A673 (cell line): ENCODE data around the gene KLC4. TPM values are rescaled to one million over a fixed set of nuclear protein-coding genes. Genes with fewer than 3 reads are reported as not detected.

Experiments
- BruUV-seq: library from RNA; stranded (reverse); fragments of 400-500 nt; replicated peaks from 2 replicates; lab custom pipeline; 2021; lab: Mats Ljungman, UMichigan
- CTCF ChIA-PET: fragments of 300-600 bp; sonication (Branson Sonifier 250); formaldehyde crosslinking; loops from one replicate; lab custom pipeline; 2022; ENCODE audit warnings: antibody characterized with exemption; lab: Charles Lee
- POLR2A ChIA-PET: fragments of 300-600 bp; sonication (Branson Sonifier 250); formaldehyde crosslinking; loops from one replicate; lab custom pipeline; 2022; ENCODE audit warnings: antibody characterized with exemption; ENCODE audit not compliant: low non-redundant PET; lab: Charles Lee
- DNase-seq: peaks from one replicate; pipeline ENCODE4 v3.0.0-alpha.2; 2015; ENCODE audit warnings: low spot score
- H3K27ac ChIP-seq: fragments of 200-600 bp; sonication (generic); 2 replicates; pipeline ENCODE4 v1.5.1; 2016; ENCODE audit warnings: mixed run types, low read depth, mild to moderate bottlenecking, mixed read lengths, antibody characterized with exemption, low read length; ENCODE audit not compliant: poor library complexity, severe bottlenecking
- H3K27me3 ChIP-seq: fragments of 200-600 bp; sonication (generic); replicated peaks from 2 replicates; pipeline ENCODE4 v1.6.1; 2017; ENCODE audit warnings: mixed run types, low read depth, mild to moderate bottlenecking, mixed read lengths, antibody characterized with exemption, low read length; ENCODE audit not compliant: insufficient read depth, poor library complexity
- H3K36me3 ChIP-seq: fragments of 200-600 bp; sonication (generic); 2 replicates; pipeline ENCODE4 v1.6.1; 2016; ENCODE audit warnings: mixed run types, mild to moderate bottlenecking, mixed read lengths, antibody characterized with exemption, low read length; ENCODE audit not compliant: insufficient read depth, poor library complexity, severe bottlenecking
- H3K4me1 ChIP-seq: fragments of 200-600 bp; sonication (generic); 2 replicates; pipeline ENCODE4 v1.6.1; 2017; ENCODE audit warnings: mixed run types, mild to moderate bottlenecking, mixed read lengths, antibody characterized with exemption, low read length; ENCODE audit not compliant: insufficient read depth, poor library complexity, severe bottlenecking
- H3K4me3 ChIP-seq: fragments of 200-600 bp; sonication (generic); 2 replicates; pipeline ENCODE4 v1.5.1; 2016; ENCODE audit warnings: low read depth, mixed run types, mild to moderate bottlenecking, mixed read lengths, low read length; ENCODE audit not compliant: poor library complexity, severe bottlenecking
- H3K9me3 ChIP-seq: fragments of 200-600 bp; sonication (generic); 2 replicates; pipeline ENCODE4 v1.6.1; 2016; ENCODE audit warnings: mixed run types, low read depth, mild to moderate bottlenecking, mixed read lengths, antibody characterized with exemption, low read length; ENCODE audit not compliant: poor library complexity, severe bottlenecking
- EZH2 ChIP-seq: fragments of 200-600 bp; sonication (generic); IDR thresholded peaks from 2 replicates; pipeline ENCODE4 v1.6.1; 2017; ENCODE audit warnings: borderline replicate concordance, low read depth, mild to moderate bottlenecking, mixed read lengths, antibody characterized with exemption, low read length; ENCODE audit not compliant: poor library complexity, severe bottlenecking
- intact Hi-C: fragments of 100-400 bp; cut with micrococcal nuclease; formaldehyde crosslinking; loops from one replicate; pipeline ENCODE4 v1.10.0; 2022; ENCODE audit not compliant: unreplicated experiment
- total RNA-seq: library from RNA; stranded (reverse); gene quantifications from 2 replicates; pipeline ENCODE4 v1.2.3, GENCODE V29; 2021
- TF ChIP-seq, protein P1 (sequence below): fragments of 300-800, 200-600 bp; sonication (generic); conservative IDR thresholded peaks from 2 replicates; pipeline ENCODE4 v1.5.1; 2017; ENCODE audit warnings: low read depth, mild to moderate bottlenecking, antibody characterized with exemption, low read length, moderate library complexity, mixed read lengths

KLC4 gene
- total RNA-seq, 1 experiment from 2014 or later = 21.3 TPM

GRCh38 chr6:43105538-43106222 is 46.2 kb downstream of the KLC4 start:
- Histone ChIP-seq H3K27ac (no peak overlapping the region), H3K4me1 (no peaks in the 10 kb centered on the region), H3K36me3 (no peaks in the 10 kb centered on the region), H3K9me3 (no peaks in the 10 kb centered on the region), H3K27me3 (no peaks in the 10 kb centered on the region), H3K4me3 (no peak overlapping the region)
- no peak for TF ChIP-seq EZH2
- TF ChIP-seq, protein P1, sequence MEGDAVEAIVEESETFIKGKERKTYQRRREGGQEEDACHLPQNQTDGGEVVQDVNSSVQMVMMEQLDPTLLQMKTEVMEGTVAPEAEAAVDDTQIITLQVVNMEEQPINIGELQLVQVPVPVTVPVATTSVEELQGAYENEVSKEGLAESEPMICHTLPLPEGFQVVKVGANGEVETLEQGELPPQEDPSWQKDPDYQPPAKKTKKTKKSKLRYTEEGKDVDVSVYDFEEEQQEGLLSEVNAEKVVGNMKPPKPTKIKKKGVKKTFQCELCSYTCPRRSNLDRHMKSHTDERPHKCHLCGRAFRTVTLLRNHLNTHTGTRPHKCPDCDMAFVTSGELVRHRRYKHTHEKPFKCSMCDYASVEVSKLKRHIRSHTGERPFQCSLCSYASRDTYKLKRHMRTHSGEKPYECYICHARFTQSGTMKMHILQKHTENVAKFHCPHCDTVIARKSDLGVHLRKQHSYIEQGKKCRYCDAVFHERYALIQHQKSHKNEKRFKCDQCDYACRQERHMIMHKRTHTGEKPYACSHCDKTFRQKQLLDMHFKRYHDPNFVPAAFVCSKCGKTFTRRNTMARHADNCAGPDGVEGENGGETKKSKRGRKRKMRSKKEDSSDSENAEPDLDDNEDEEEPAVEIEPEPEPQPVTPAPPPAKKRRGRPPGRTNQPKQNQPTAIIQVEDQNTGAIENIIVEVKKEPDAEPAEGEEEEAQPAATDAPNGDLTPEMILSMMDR = no peak
- ChIA-PET CTCF (no interaction called here), POLR2A (interaction anchor here (0.6 kb wide), 1 partner anchor 9 kb away, joined by 3 read pairs; no protein-coding TSS in a partner anchor)
- no TSS peak for BruUV-seq
- intact Hi-C loops = no loop called here
- DNase-seq = no peak

GRCh38 chr6:43107344-43108062 is 48.1 kb downstream of the KLC4 start:
- intact Hi-C loops = no loop called here
- H3K27ac ChIP-seq = no peak overlapping the region
- no peak for DNase-seq
- H3K36me3 ChIP-seq = no peaks in the 10 kb centered on the region
- no peaks in the 10 kb centered on the region for H3K9me3 ChIP-seq
- CTCF ChIA-PET = interaction anchor here (0.7 kb wide), 1 partner anchor 602 kb away, joined by 3 read pairs; no protein-coding TSS in a partner anchor
- POLR2A ChIA-PET = no interaction called here
- no peaks in the 10 kb centered on the region for H3K4me1 ChIP-seq
- TF ChIP-seq, protein P1 = no peak
- TF ChIP-seq EZH2 = no peak
- BruUV-seq = no TSS peak
- H3K4me3 ChIP-seq = no peak overlapping the region
- no peaks in the 10 kb centered on the region for H3K27me3 ChIP-seq

DNA sequence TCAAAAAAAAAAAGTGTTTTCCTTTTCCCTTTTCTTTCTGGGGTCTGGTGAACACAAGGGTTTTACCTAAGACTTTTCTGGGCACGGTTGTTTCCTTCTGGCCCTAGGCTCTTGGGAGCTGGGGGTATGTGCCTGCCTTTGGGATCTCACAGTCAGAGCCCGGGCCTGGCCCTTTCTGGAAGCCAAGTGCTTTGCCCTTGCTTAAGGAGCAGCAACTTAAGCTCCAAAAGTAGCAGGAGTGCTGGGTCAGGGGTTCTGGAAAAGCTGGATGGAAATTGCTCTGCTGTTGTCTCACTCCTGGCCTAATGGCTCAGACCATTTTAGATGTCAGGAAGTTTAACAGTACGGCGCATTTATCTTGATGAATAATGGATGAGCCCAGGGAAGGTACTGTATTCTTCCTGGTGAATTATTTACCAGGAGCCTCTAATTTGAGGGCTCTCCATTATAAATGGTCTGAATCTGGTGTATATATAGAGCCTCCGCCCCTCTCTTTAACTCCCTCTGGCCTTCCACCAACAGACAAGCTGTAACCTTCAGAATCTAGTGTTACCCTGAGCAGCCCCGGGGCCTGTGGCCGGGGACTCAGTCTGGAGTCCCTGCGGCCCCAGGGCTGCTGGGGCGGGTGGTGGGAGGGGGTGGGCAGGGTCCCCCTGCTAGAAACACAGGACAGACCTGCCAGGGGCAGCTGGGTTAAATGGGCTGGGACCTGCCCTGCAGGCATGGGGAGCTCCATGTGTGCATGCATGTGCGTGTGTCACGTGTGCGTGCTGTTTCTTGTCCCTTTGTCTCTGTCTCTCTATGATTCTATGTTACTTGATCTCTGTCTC is 54.2 kb downstream of the KLC4 start:
- Histone ChIP-seq H3K27ac (peak overlapping the region; percentile 98), H3K4me1 (peaks cover 23% of the 10 kb centered on the region), H3K4me3 (no peak overlapping the region), H3K36me3 (no peaks in the 10 kb centered on the region), H3K27me3 (no peaks in the 10 kb centered on the region), H3K9me3 (no peaks in the 10 kb centered on the region)
- BruUV-seq = no TSS peak
- ChIA-PET CTCF (interaction anchor here (0.7 kb wide), 1 partner anchor 265 kb away, joined by 4 read pairs; no protein-coding TSS in a partner anchor), POLR2A (no interaction called here)
- DNase-seq = peak; percentile 48
- TF ChIP-seq, protein P1 = no peak
- TF ChIP-seq EZH2 = no peak
- intact Hi-C loops = no loop called here
